Natural killer cell (primary cell): Measurements from ENCODE around the gene MCF2L. TPM values are rescaled to one million over a fixed set of nuclear protein-coding genes. Genes with fewer than 3 reads are reported as not detected.
A peak's percentile ranks its signal among the peaks of the same experiment; 100 is the strongest.

Experiments used
- ATAC-seq, 3 donors: fragments of 150-1000 bp in 2 of 3; fragments of 200-7000 bp in 1 of 3; cut with Tn5 transposase; 1 replicate in 1 of 3; 2 replicates in 2 of 3; pipeline ENCODE4 v1.10.0; 2021; ENCODE audit warnings: mild to moderate bottlenecking in 2 of 3, moderate library complexity in 2 of 3
- DNase-seq, 2 donors: peaks; one replicate each; pipeline versions ENCODE4 v3.0.0 to v3.0.0-alpha.2; 2013 to 2021; ENCODE audit warnings: mixed read lengths in 1 of 2
- H3K27ac ChIP-seq: one replicate; pipeline ENCODE4 v1.5.1; 2013; ENCODE audit warnings: mild to moderate bottlenecking, low read length
- H3K27me3 ChIP-seq: one replicate; pipeline ENCODE4 v1.6.1; 2013; ENCODE audit warnings: low read length; ENCODE audit not compliant: control insufficient read depth, insufficient read depth
- H3K36me3 ChIP-seq: one replicate; pipeline ENCODE4 v1.6.1; 2013; ENCODE audit warnings: low read length; ENCODE audit not compliant: control insufficient read depth, insufficient read depth
- H3K4me1 ChIP-seq: one replicate; pipeline ENCODE4 v1.6.1; 2013; ENCODE audit warnings: low read length; ENCODE audit not compliant: control insufficient read depth, insufficient read depth
- H3K4me3 ChIP-seq: one replicate; pipeline ENCODE4 v1.5.1; 2013; ENCODE audit warnings: low read length
- H3K9me3 ChIP-seq: one replicate; pipeline ENCODE4 v1.6.1; 2013; ENCODE audit warnings: low read length; ENCODE audit not compliant: control insufficient read depth, insufficient read depth
- H3K27ac Mint-ChIP-seq, 2 donors: one replicate each; pipeline ENCODE4 v1.8.0; 2022; ENCODE audit warnings: mild to moderate bottlenecking in 2 of 2, mixed read lengths in 2 of 2, moderate library complexity in 1 of 2
- H3K27me3 Mint-ChIP-seq, 2 donors: one replicate each; pipeline ENCODE4 v1.8.0; 2022; ENCODE audit warnings: low read depth in 2 of 2, mixed read lengths in 2 of 2
- H3K36me3 Mint-ChIP-seq: one replicate; pipeline ENCODE4 v1.8.0; 2022; ENCODE audit warnings: mixed read lengths
- H3K4me1 Mint-ChIP-seq, 2 donors: one replicate each; pipeline ENCODE4 v1.8.0; 2022; ENCODE audit warnings: mixed read lengths in 2 of 2
- H3K4me3 Mint-ChIP-seq: one replicate; pipeline ENCODE4 v1.8.0; 2022; ENCODE audit warnings: mild to moderate bottlenecking, moderate library complexity, mixed read lengths
- H3K9me3 Mint-ChIP-seq, 2 donors: one replicate each; pipeline ENCODE4 v1.8.0; 2022; ENCODE audit warnings: mixed read lengths in 2 of 2
- CTCF ChIP-seq: fragments of 200-600 bp; IDR thresholded peaks from one replicate; pipeline ENCODE4 v1.8.0; 2022; ENCODE audit warnings: antibody characterized with exemption
- WGBS: methylation state at CpG from one replicate; pipeline ENCODE4 v1.1.7; 2013; ENCODE audit warnings: missing lambda C conversion rate; ENCODE audit not compliant: insufficient coverage; 5-methylcytosine and 5-hydroxymethylcytosine counted together
- intact Hi-C: fragments of 100-400 bp; cut with micrococcal nuclease; formaldehyde crosslinking; loops from one replicate; pipeline ENCODE4 v1.14.2; 2022
- total RNA-seq, 4 donors: library from RNA; stranded (reverse); fragments of 120-200 nt in 1 of 4; gene quantifications; one replicate each; pipeline versions ENCODE4 v1.2.3 to v1.2.4, GENCODE V29; 2013 to 2022

Gene MCF2L
- total RNA-seq, 3 donors from 2014 or later (not counting 1 experiment from before 2014, with no cell fraction given): 1.7 to 3.0 (median 3.0) TPM

- H3K9me3 ChIP-seq: no peaks in the 10 kb centered on the region
- H3K36me3 ChIP-seq: no peaks in the 10 kb centered on the region
- intact Hi-C loops: no loop called here
- no peak overlapping the region for H3K27ac ChIP-seq
- no peak for ATAC-seq
- WGBS: 90% methylated on average over 16 of the region's 16 CpGs
- TF ChIP-seq CTCF: no peak
- no peak overlapping the region for H3K27ac Mint-ChIP-seq
- no peaks in the 10 kb centered on the region for H3K27me3 ChIP-seq
- no peak overlapping the region for H3K4me3 Mint-ChIP-seq
- H3K4me1 Mint-ChIP-seq: no peaks in the 10 kb centered on the region
- H3K4me3 ChIP-seq: no peak overlapping the region
- no peaks in the 10 kb centered on the region for H3K36me3 Mint-ChIP-seq
- H3K27me3 Mint-ChIP-seq: no peaks in the 10 kb centered on the region
- no peak for DNase-seq
- H3K9me3 Mint-ChIP-seq: no peaks in the 10 kb centered on the region
- no peaks in the 10 kb centered on the region for H3K4me1 ChIP-seq
Measured at GRCh38 chr13:113119166-113119821, 150.3 kb downstream of the MCF2L start.

GRCh38 chr13:113119822-113120189 lies 150.8 kb downstream of the MCF2L start:
- intact Hi-C loops: no loop called here
- H3K27me3 Mint-ChIP-seq: no peaks in the 10 kb centered on the region
- Histone ChIP-seq H3K27ac (no peak overlapping the region), H3K4me1 (no peaks in the 10 kb centered on the region), H3K4me3 (no peak overlapping the region), H3K27me3 (no peaks in the 10 kb centered on the region), H3K36me3 (no peaks in the 10 kb centered on the region), H3K9me3 (no peaks in the 10 kb centered on the region)
- no peak for TF ChIP-seq CTCF
- no peaks in the 10 kb centered on the region for H3K9me3 Mint-ChIP-seq
- ATAC-seq (no peak), DNase-seq (no peak)
- WGBS: 90% methylated on average over 7 of the region's 7 CpGs
- H3K4me3 Mint-ChIP-seq: no peak overlapping the region
- H3K27ac Mint-ChIP-seq: no peak overlapping the region
- H3K36me3 Mint-ChIP-seq: no peaks in the 10 kb centered on the region
- H3K4me1 Mint-ChIP-seq: no peaks in the 10 kb centered on the region

GRCh38 chr13:113120300-113121182 lies 151.5 kb downstream of the MCF2L start:
- H3K4me3 ChIP-seq: no peak overlapping the region
- Mint-ChIP-seq H3K27me3 (peaks cover 0 to under 1% of the 10 kb centered on the region in 2 donors), H3K27ac (no peak overlapping the region), H3K4me3 (no peak overlapping the region), H3K36me3 (no peaks in the 10 kb centered on the region), H3K9me3 (no peaks in the 10 kb centered on the region), H3K4me1 (no peaks in the 10 kb centered on the region)
- intact Hi-C loops: no loop called here
- ATAC-seq (no peak), DNase-seq (peak in 1 of 2 donors; percentile 6)
- WGBS: 84% methylated on average over 19 of the region's 19 CpGs
- H3K9me3 ChIP-seq: no peaks in the 10 kb centered on the region
- TF ChIP-seq CTCF: no peak
- no peaks in the 10 kb centered on the region for H3K36me3 ChIP-seq
- H3K27me3 ChIP-seq: no peaks in the 10 kb centered on the region
- H3K4me1 ChIP-seq: no peaks in the 10 kb centered on the region
- no peak overlapping the region for H3K27ac ChIP-seq
